H1 (cell line): Measurements from ENCODE around the gene MAPKAP1. TPM values are rescaled to one million over a fixed set of nuclear protein-coding genes. Genes with fewer than 3 reads are reported as not detected.

Experiments used
- CTCF ChIA-PET: fragments of 300-600 bp; sonication (Branson Sonifier 250); formaldehyde crosslinking; loops from one replicate; lab custom pipeline; 2021; ENCODE audit not compliant: partially characterized antibody; lab: Charles Lee
- POLR2A ChIA-PET: fragments of 300-600 bp; sonication (Branson Sonifier 250); formaldehyde crosslinking; loops from one replicate; lab custom pipeline; 2021; ENCODE audit warnings: inconsistent platforms; ENCODE audit not compliant: partially characterized antibody; lab: Charles Lee
- DNase-seq, 2 experiments: peaks; one replicate each; pipeline versions ENCODE4 v3.0.0 to v3.0.0-alpha.2; 2010 to 2022; ENCODE audit warnings: low spot score in 2 of 2, low read depth in 1 of 2, mixed read lengths in 1 of 2
- FAIRE-seq: peaks from 2 replicates; lab custom pipeline; 2011; peaks lifted over from hg19 to GRCh38; lab: Jason Lieb, UNC
- H2AFZ ChIP-seq: 2 replicates; pipeline ENCODE4 v1.8.1; 2012; ENCODE audit warnings: low read length, inconsistent platforms
- H2AK5ac ChIP-seq: 2 replicates; pipeline ENCODE4 v1.6.1; 2013; ENCODE audit warnings: low read depth, low read length
- H2BK120ac ChIP-seq: replicated peaks from 2 replicates; pipeline ENCODE3; 2013; ENCODE audit warnings: low read depth, low read length, inconsistent platforms
- H2BK12ac ChIP-seq: 2 replicates; pipeline ENCODE4 v1.6.1; 2013; ENCODE audit warnings: low read depth, low read length
- H2BK15ac ChIP-seq: 2 replicates; pipeline ENCODE4 v1.6.1; 2013; ENCODE audit warnings: low read length
- H2BK20ac ChIP-seq: 2 replicates; pipeline ENCODE4 v1.6.1; 2013; ENCODE audit warnings: low read length
- H2BK5ac ChIP-seq: 2 replicates; pipeline ENCODE4 v1.6.1; 2013; ENCODE audit warnings: low read depth, low read length
- H3K14ac ChIP-seq: 2 replicates; pipeline ENCODE4 v1.6.1; 2013; ENCODE audit warnings: inconsistent platforms; ENCODE audit not compliant: insufficient read length
- H3K18ac ChIP-seq: 2 replicates; pipeline ENCODE4 v1.6.1; 2013; ENCODE audit warnings: low read length; ENCODE audit errors: extremely low read depth
- H3K23ac ChIP-seq: 2 replicates; pipeline ENCODE4 v1.6.1; 2013; ENCODE audit warnings: inconsistent platforms; ENCODE audit not compliant: insufficient read length
- H3K23me2 ChIP-seq: 2 replicates; pipeline ENCODE4 v1.6.1; 2013; ENCODE audit warnings: low read depth, low read length
- H3K27ac ChIP-seq: 2 replicates; pipeline ENCODE4 v1.6.1; 2011; ENCODE audit warnings: low read depth, low read length, inconsistent platforms
- H3K27me3 ChIP-seq, 4 experiments: replicated peaks in 1 of 4; 1 replicate in 1 of 4; 2 replicates in 3 of 4; pipeline versions ENCODE4 v1.6.1 to v1.8.1; 2011 to 2013; ENCODE audit warnings: low read length in 3 of 4, mild to moderate bottlenecking in 3 of 4, inconsistent platforms in 2 of 4, mixed read lengths in 2 of 4, moderate library complexity in 1 of 4; ENCODE audit not compliant: control insufficient read depth in 3 of 4, insufficient read depth in 3 of 4; ENCODE audit errors: extremely low read depth in 1 of 4
- H3K36me3 ChIP-seq, 4 experiments: 2 replicates each; pipeline versions ENCODE4 v1.6.1 to v1.8.1; 2011 to 2013; ENCODE audit warnings: mild to moderate bottlenecking in 4 of 4, low read length in 3 of 4, moderate library complexity in 2 of 4, control low read depth in 1 of 4, inconsistent platforms in 1 of 4; ENCODE audit not compliant: insufficient read depth in 4 of 4, control insufficient read depth in 2 of 4
- H3K4ac ChIP-seq: replicated peaks from 2 replicates; pipeline ENCODE3; 2013; ENCODE audit warnings: low read length, low read depth, mixed read lengths, inconsistent platforms; ENCODE audit not compliant: insufficient read length
- H3K4me1 ChIP-seq, 4 experiments: replicated peaks in 1 of 4; 1 replicate in 1 of 4; 2 replicates in 3 of 4; pipeline versions ENCODE4 v1.6.1 to v1.8.1; 2011 to 2013; ENCODE audit warnings: low read length in 3 of 4, inconsistent platforms in 2 of 4, mixed read lengths in 1 of 4; ENCODE audit not compliant: insufficient read depth in 4 of 4, control insufficient read depth in 3 of 4
- H3K4me2 ChIP-seq, 2 experiments: 2 replicates each; pipeline versions ENCODE4 v1.6.1 to v1.8.1; 2011 to 2013; ENCODE audit warnings: low read depth in 2 of 2, low read length in 2 of 2, control low read depth in 1 of 2, inconsistent platforms in 1 of 2, mild to moderate bottlenecking in 1 of 2; ENCODE audit not compliant: insufficient read depth in 1 of 2
- H3K4me3 ChIP-seq, 4 experiments: fragments of 200-600, 300-600 bp in 1 of 4; sonication (generic), shearing (Covaris generic), sonication (Bioruptor Twin) in 1 of 4; 2 replicates each; pipeline versions ENCODE4 v1.5.1 to v1.8.1; 2011 to 2016; ENCODE audit warnings: low read length in 4 of 4, low read depth in 3 of 4, control low read depth in 2 of 4, inconsistent platforms in 2 of 4, mild to moderate bottlenecking in 2 of 4, mixed read lengths in 1 of 4, moderate library complexity in 1 of 4; ENCODE audit not compliant: insufficient read depth in 2 of 4; ENCODE audit errors: extremely low read depth in 1 of 4
- H3K56ac ChIP-seq: replicated peaks from 2 replicates; pipeline ENCODE3; 2013; ENCODE audit warnings: low read depth, mild to moderate bottlenecking, mixed read lengths, low read length, inconsistent platforms; ENCODE audit not compliant: insufficient read length
- H3K79me1 ChIP-seq: 2 replicates; pipeline ENCODE4 v1.6.1; 2013; ENCODE audit warnings: low read depth, low read length, control low read depth
- H3K79me2 ChIP-seq, 2 experiments: 2 replicates each; pipeline versions ENCODE4 v1.6.1 to v1.8.1; 2012 to 2013; ENCODE audit warnings: low read length in 2 of 2, mild to moderate bottlenecking in 2 of 2, inconsistent platforms in 1 of 2; ENCODE audit not compliant: insufficient read depth in 2 of 2, control insufficient read depth in 1 of 2
- H3K9ac ChIP-seq, 4 experiments: replicated peaks in 1 of 4; 1 replicate in 1 of 4; 2 replicates in 3 of 4; pipeline versions ENCODE4 v1.6.1 to v1.8.1; 2011 to 2013; ENCODE audit warnings: low read depth in 3 of 4, low read length in 3 of 4, control low read depth in 2 of 4, mild to moderate bottlenecking in 2 of 4, moderate library complexity in 2 of 4, inconsistent platforms in 1 of 4; ENCODE audit errors: extremely low read depth in 1 of 4
- H3K9me3 ChIP-seq, 2 experiments: 2 replicates each; pipeline versions ENCODE4 v1.6.1 to v1.8.1; 2012 to 2013; ENCODE audit warnings: mild to moderate bottlenecking in 2 of 2, moderate library complexity in 2 of 2, control low read depth in 1 of 2, inconsistent platforms in 1 of 2, low read depth in 1 of 2, low read length in 1 of 2, mixed read lengths in 1 of 2; ENCODE audit not compliant: insufficient read depth in 2 of 2
- H4K20me1 ChIP-seq, 2 experiments: replicated peaks in 1 of 2; 2 replicates each; pipeline versions ENCODE3 to v1.8.1; 2011 to 2013; ENCODE audit warnings: inconsistent platforms in 2 of 2, low read length in 2 of 2, mild to moderate bottlenecking in 1 of 2; ENCODE audit not compliant: insufficient read depth in 2 of 2, control insufficient read depth in 1 of 2
- H4K5ac ChIP-seq: 2 replicates; pipeline ENCODE4 v1.6.1; 2013; ENCODE audit warnings: low read length, low read depth, mixed read lengths, inconsistent platforms; ENCODE audit not compliant: insufficient read length
- H4K8ac ChIP-seq: 2 replicates; pipeline ENCODE4 v1.8.0; 2013; ENCODE audit warnings: mild to moderate bottlenecking, moderate library complexity, low read length, inconsistent platforms; ENCODE audit not compliant: insufficient read depth; ENCODE audit errors: extremely low read depth
- H4K91ac ChIP-seq: replicated peaks from 2 replicates; pipeline ENCODE3; 2013; ENCODE audit warnings: low read length, mixed read lengths, inconsistent platforms; ENCODE audit not compliant: insufficient read length
- CTCF ChIP-seq, 3 experiments: IDR thresholded peaks; 1 replicate in 2 of 3; 2 replicates in 1 of 3; pipeline versions ENCODE4 v1.5.1 to v1.6.1; 2011; ENCODE audit warnings: low read length in 3 of 3, mild to moderate bottlenecking in 3 of 3, inconsistent platforms in 2 of 3, low read depth in 1 of 3, moderate library complexity in 1 of 3; ENCODE audit not compliant: insufficient read depth in 1 of 3; ENCODE audit errors: control extremely low read depth in 1 of 3
- PHF8 ChIP-seq: fragments of 200-600 bp; sonication (generic); conservative IDR thresholded peaks from 2 replicates; pipeline ENCODE4 v1.7.1; 2012; ENCODE audit warnings: low read depth, mild to moderate bottlenecking, inconsistent platforms, low read length, moderate library complexity
- POU5F1 ChIP-seq: IDR thresholded peaks from 2 replicates; pipeline ENCODE4 v1.6.1; 2011; ENCODE audit warnings: low read depth, mild to moderate bottlenecking, low read length, moderate library complexity
- RXRA ChIP-seq: IDR thresholded peaks from 2 replicates; pipeline ENCODE4 v1.6.1; 2011; ENCODE audit warnings: low read depth, mild to moderate bottlenecking, low read length, moderate library complexity; ENCODE audit not compliant: insufficient read depth
- SP1 ChIP-seq: IDR thresholded peaks from 2 replicates; pipeline ENCODE4 v1.6.1; 2011; ENCODE audit warnings: low read depth, low read length
- TAF1 ChIP-seq: IDR thresholded peaks from 2 replicates; pipeline ENCODE4 v1.6.1; 2011; ENCODE audit warnings: mild to moderate bottlenecking, low read depth, low read length
- WGBS, 2 experiments: shearing (Covaris generic) in 1 of 2; methylation state at CpG; one replicate each; pipeline versions ENCODE4 v1.1.6 to v1.1.7; 2013 to 2015; ENCODE audit warnings: low lambda C conversion rate in 2 of 2, mixed read lengths in 2 of 2, inconsistent platforms in 1 of 2, low coverage in 1 of 2, missing lambda C conversion rate in 1 of 2; ENCODE audit not compliant: insufficient replicate concordance in 2 of 2, insufficient coverage in 1 of 2, insufficient read length in 1 of 2; ENCODE audit errors: extremely low coverage in 1 of 2, missing lambda C conversion rate in 1 of 2; 5-methylcytosine and 5-hydroxymethylcytosine counted together
- polyA plus RNA-seq, 7 experiments: library from polyadenylated mRNA; depleted of rRNA in 3 of 7; stranded (reverse) in 5 of 7; unstranded in 2 of 7; fragments of >200 nt in 5 of 7; fragments of 200-250 nt in 2 of 7; gene quantifications; 1 replicate in 5 of 7; 2 replicates in 1 of 7; 4 replicates in 1 of 7; pipeline versions ENCODE4 v1.2.1 to v1.2.3, GENCODE V29; 2011 to 2013; ENCODE audit warnings: missing spikeins in 2 of 7, mixed read lengths in 2 of 7
- total RNA-seq: library from RNA; stranded (reverse); fragmentation: NEBNext Ultra II Directional; extraction: Animal tissue kit (Norgen Biotek cat#: 25700); gene quantifications from 2 replicates; pipeline ENCODE4 v1.2.1, GENCODE V29; 2021
- TF ChIP-seq, protein P1 (sequence below): IDR thresholded peaks from 2 replicates; pipeline ENCODE4 v1.6.1; 2012; ENCODE audit warnings: inconsistent platforms

Gene MAPKAP1
- total and polyA plus RNA-seq, 2 of the 8 experiments (the other 6 are each of a cell fraction or from before 2014, with no cell fraction given) = 79.2 to 140 TPM

GRCh38 chr9:125586172-125586511 lies 120.9 kb downstream of the MAPKAP1 start:
- Histone ChIP-seq H3K4me3 (no peak overlapping the region), H4K91ac (no peak overlapping the region), H3K18ac (no peak overlapping the region), H3K27me3 (no peaks in the 10 kb centered on the region), H3K4me2 (no peak overlapping the region), H3K56ac (no peak overlapping the region), H3K4ac (no peak overlapping the region), H3K36me3 (no peaks in the 10 kb centered on the region; a peak in 1 of 8 replicates), H4K20me1 (peaks cover 0 to 2% of the 10 kb centered on the region in 2 experiments), H2BK5ac (no peak overlapping the region), H2BK20ac (no peak overlapping the region), H3K23ac (no peak overlapping the region), H3K9me3 (no peaks in the 10 kb centered on the region), H3K79me2 (peaks cover 0 to 24% of the 10 kb centered on the region in 2 experiments; a peak in 3 of 4 replicates), H3K4me1 (0 out of 7 replicates have a peak, but pooled peaks cover 0 to 3% (median 1%) of the 10 kb centered on the region in 4 experiments), H3K9ac (no peak overlapping the region), H4K5ac (no peak overlapping the region), H2AFZ (no peak overlapping the region), H2AK5ac (no peak overlapping the region), H3K14ac (no peak overlapping the region), H2BK120ac (no peak overlapping the region), H3K79me1 (peaks cover 7% of the 10 kb centered on the region), H2BK12ac (no peak overlapping the region), H3K23me2 (no peaks in the 10 kb centered on the region; the same call in 1 of the 2 replicates), H4K8ac (no peak overlapping the region; the same call in 1 of the 2 replicates), H2BK15ac (no peak overlapping the region), H3K27ac (no peak overlapping the region)
- CTCF ChIA-PET = interaction anchor here (0.6 to 1.0 kb wide), 2 partner anchors 45 to 119 kb away, joined by 3 read pairs; no protein-coding TSS in a partner anchor
- POLR2A ChIA-PET = no interaction called here
- DNase-seq (no peak), FAIRE-seq (no peak)
- WGBS, 2 experiments = 91% methylated on average over 3 of the region's 3 CpGs; no CpG with 5 or more reads in 1 of the 2 experiments
- TF ChIP-seq CTCF (IDR thresholded peaks at IDR 0.05; ENCODE audit: control extremely low read depth in 1 of 3, insufficient read depth in 1 of 3, low read depth in 1 of 3, low read length in 3 of 3) (no peak), PHF8 (no peak), TAF1 (no peak), RXRA (no peak), POU5F1 (no peak), SP1 (no peak)
- TF ChIP-seq, protein P1, sequence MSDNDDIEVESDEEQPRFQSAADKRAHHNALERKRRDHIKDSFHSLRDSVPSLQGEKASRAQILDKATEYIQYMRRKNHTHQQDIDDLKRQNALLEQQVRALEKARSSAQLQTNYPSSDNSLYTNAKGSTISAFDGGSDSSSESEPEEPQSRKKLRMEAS = no peak
